Breast epithelium (tissue), 4 donors: ENCODE results near the gene G6PC3. TPM values are rescaled to one million over a fixed set of nuclear protein-coding genes. Genes with fewer than 3 reads are reported as not detected.

Experiments
- DNase-seq, 2 donors: peaks; one replicate each; pipeline ENCODE4 v3.0.0-alpha.2; 2019; ENCODE audit warnings: low spot score in 2 of 2
- H3K27ac ChIP-seq, 2 donors: fragments of 200-600 bp; sonication (generic) in 1 of 2; one replicate each; pipeline ENCODE4 v1.5.1; 2016 to 2019; ENCODE audit warnings: mild to moderate bottlenecking in 1 of 2
- H3K27me3 ChIP-seq, 2 donors: fragments of 200-600 bp; sonication (generic) in 1 of 2; one replicate each; pipeline versions ENCODE4 v1.5.1 to v1.6.0; 2017 to 2019; ENCODE audit warnings: control low read depth in 1 of 2, mild to moderate bottlenecking in 1 of 2
- H3K36me3 ChIP-seq: fragments of 200-600 bp; one replicate; pipeline ENCODE4 v1.5.1; 2019
- H3K4me1 ChIP-seq, 2 donors: fragments of 200-600 bp; sonication (generic); one replicate each; pipeline ENCODE4 v1.5.1; 2016 to 2019; ENCODE audit warnings: control low read depth in 1 of 2
- H3K4me3 ChIP-seq, 3 donors: fragments of 200-600 bp; sonication (generic); 1 replicate in 2 of 3; 2 replicates in 1 of 3; pipeline ENCODE4 v1.5.1; 2016 to 2019; ENCODE audit warnings: mild to moderate bottlenecking in 3 of 3, moderate library complexity in 2 of 3
- H3K9me3 ChIP-seq, 2 donors: fragments of 200-600 bp; sonication (generic) in 1 of 2; one replicate each; pipeline ENCODE4 v1.5.1; 2016 to 2019; ENCODE audit warnings: control low read depth in 1 of 2
- POLR2A ChIP-seq: fragments of 450-650 bp; IDR thresholded peaks from one replicate; pipeline ENCODE4 v1.6.1; 2016; ENCODE audit warnings: antibody characterized with exemption, mild to moderate bottlenecking, moderate library complexity
- POLR2AphosphoS5 ChIP-seq, 3 donors: sonication (generic); formaldehyde crosslinking; IDR thresholded peaks; one replicate each; pipeline ENCODE4 v1.6.1; 2017; ENCODE audit warnings: antibody characterized with exemption in 3 of 3
- intact Hi-C: fragments of 100-400 bp; cut with DNase I; formaldehyde crosslinking; loops from one replicate; pipeline ENCODE4 v1.15.1; 2023; ENCODE audit warnings: low total_unique reads
- total RNA-seq, 3 donors: library from RNA; depleted of rRNA; stranded (reverse); fragments of >200 nt; gene quantifications; one replicate each; pipeline ENCODE4 v1.1.0, GENCODE V29; 2016
- TF ChIP-seq, protein P1 (sequence below), 3 donors: fragments of 450-650 bp; IDR thresholded peaks; one replicate each; pipeline ENCODE4 v1.5.1; 2016 to 2017; ENCODE audit warnings: antibody characterized with exemption in 3 of 3, mild to moderate bottlenecking in 3 of 3, moderate library complexity in 3 of 3

G6PC3 gene
- total RNA-seq, 3 donors from 2014 or later: 34.7 to 39.8 (median 35.4) TPM

DNA sequence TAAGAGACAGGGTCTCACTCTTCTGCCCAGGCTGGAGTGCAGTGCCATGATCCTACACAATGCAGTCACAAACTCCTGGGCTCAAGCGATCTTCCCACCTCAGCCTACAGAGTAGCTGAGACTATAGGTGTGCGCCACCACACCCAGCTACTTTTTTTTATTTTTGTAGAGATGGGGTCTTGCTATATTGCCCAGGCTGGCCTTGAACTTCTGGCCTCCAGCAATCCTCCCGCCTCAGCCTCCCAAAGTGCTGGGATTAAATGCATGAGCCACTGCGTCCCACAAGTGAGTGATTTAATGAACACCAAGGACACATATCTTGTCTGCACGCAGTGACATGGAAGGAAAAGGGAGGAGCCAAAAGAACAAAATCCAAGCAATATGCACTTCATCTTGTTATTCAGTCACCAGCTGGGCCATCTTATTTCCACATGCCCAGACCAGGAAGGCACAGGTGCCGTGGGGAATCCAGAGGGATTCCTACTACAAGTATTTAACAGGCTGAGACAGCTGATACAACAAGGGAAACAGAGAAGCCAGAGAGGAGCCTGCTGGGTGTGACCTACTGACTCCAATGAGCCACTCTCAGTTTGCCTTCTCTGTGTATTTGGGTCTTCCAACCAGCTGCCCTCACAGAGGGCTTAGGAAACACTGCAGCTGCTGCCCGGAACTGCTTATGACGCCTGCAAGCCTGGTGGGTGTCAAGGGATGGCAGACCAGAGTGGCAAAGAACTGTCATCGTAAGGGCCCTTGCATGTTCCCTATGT lies 21.1 kb upstream of the G6PC3 start:
- DNase-seq: no peak
- H3K36me3 ChIP-seq: no peaks in the 10 kb centered on the region
- intact Hi-C loops: no loop called here

GRCh38 chr17:44053125-44053872 lies 17.2 kb upstream of the G6PC3 start:
- intact Hi-C loops: no loop called here

More for the DNA sequence above, 21.1 kb upstream of the G6PC3 start:
- Histone ChIP-seq H3K9me3 (no peaks in the 10 kb centered on the region), H3K4me3 (no peak overlapping the region), H3K27ac (no peak overlapping the region), H3K27me3 (no peaks in the 10 kb centered on the region), H3K4me1 (no peaks in the 10 kb centered on the region)
- TF ChIP-seq, protein P1, sequence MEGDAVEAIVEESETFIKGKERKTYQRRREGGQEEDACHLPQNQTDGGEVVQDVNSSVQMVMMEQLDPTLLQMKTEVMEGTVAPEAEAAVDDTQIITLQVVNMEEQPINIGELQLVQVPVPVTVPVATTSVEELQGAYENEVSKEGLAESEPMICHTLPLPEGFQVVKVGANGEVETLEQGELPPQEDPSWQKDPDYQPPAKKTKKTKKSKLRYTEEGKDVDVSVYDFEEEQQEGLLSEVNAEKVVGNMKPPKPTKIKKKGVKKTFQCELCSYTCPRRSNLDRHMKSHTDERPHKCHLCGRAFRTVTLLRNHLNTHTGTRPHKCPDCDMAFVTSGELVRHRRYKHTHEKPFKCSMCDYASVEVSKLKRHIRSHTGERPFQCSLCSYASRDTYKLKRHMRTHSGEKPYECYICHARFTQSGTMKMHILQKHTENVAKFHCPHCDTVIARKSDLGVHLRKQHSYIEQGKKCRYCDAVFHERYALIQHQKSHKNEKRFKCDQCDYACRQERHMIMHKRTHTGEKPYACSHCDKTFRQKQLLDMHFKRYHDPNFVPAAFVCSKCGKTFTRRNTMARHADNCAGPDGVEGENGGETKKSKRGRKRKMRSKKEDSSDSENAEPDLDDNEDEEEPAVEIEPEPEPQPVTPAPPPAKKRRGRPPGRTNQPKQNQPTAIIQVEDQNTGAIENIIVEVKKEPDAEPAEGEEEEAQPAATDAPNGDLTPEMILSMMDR (IDR thresholded peaks at IDR 0.05): no peak
- TF ChIP-seq POLR2AphosphoS5 (IDR thresholded peaks at IDR 0.05) (no peak), POLR2A (no peak)

DNA sequence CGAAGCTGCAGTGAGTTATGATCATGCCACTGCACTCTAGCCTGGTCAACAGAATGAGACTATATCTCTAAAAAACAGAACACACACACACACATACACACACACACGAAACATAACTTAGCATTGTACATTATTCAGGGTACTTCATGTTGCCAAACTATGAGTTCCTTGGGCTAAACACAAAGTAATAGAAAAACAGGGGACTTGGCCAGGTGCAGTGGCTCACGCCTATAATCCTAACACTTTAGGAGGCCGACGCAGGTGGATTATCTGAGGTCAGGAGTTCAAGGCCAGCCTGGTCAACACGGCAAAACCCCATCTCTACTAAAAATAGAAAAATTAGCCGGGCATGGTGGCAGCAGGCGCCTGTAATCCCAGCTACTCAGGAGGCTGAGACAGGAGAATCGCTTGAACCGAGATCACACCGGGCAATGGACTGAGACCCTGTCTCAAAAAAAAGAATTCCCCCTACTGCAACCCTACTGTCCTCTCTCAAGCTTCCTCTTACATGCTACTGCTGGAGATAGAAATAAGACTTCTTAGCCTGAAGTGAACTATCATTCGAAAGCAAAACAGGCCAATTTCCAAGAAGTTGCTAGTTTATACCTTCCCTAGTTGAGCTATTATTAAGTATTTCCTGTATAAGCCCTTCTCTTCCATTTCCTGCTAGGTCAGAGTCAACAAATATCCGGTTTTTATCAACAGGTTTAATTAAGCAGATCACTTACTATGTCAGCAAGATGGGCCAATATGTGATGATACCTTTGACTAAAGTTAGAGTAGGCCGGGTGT lies 11.2 kb upstream of the G6PC3 start:
- H3K36me3 ChIP-seq: no peaks in the 10 kb centered on the region
- H3K4me1 ChIP-seq: no peaks in the 10 kb centered on the region
- TF ChIP-seq POLR2A: no peak
- TF ChIP-seq, protein P1 (IDR thresholded peaks at IDR 0.05): no peak
- intact Hi-C loops: no loop called here
- no peaks in the 10 kb centered on the region for H3K9me3 ChIP-seq
- H3K27me3 ChIP-seq: no peaks in the 10 kb centered on the region
- no peak overlapping the region for H3K27ac ChIP-seq
- H3K4me3 ChIP-seq: no peak overlapping the region
- no peak for DNase-seq

More at GRCh38 chr17:44053125-44053872, 17.2 kb upstream of the G6PC3 start:
- Histone ChIP-seq H3K9me3 (no peaks in the 10 kb centered on the region), H3K27me3 (no peaks in the 10 kb centered on the region), H3K27ac (no peak overlapping the region), H3K4me1 (no peaks in the 10 kb centered on the region), H3K4me3 (no peak overlapping the region), H3K36me3 (no peaks in the 10 kb centered on the region)
- TF ChIP-seq, protein P1 (IDR thresholded peaks at IDR 0.05): no peak
- no peak for DNase-seq

GRCh38 chr17:44061446-44061845 lies 9.1 kb upstream of the G6PC3 start:
- H3K36me3 ChIP-seq: no peaks in the 10 kb centered on the region
- H3K27me3 ChIP-seq: no peaks in the 10 kb centered on the region
- no peak overlapping the region for H3K4me3 ChIP-seq
- no peak overlapping the region for H3K27ac ChIP-seq
- no peak for TF ChIP-seq POLR2A
- TF ChIP-seq POLR2AphosphoS5 (IDR thresholded peaks at IDR 0.05): no peak
- TF ChIP-seq, protein P1 (IDR thresholded peaks at IDR 0.05): no peak
- no peaks in the 10 kb centered on the region for H3K4me1 ChIP-seq
- intact Hi-C loops: no loop called here
- no peak for DNase-seq
- H3K9me3 ChIP-seq: no peaks in the 10 kb centered on the region
